HUES6 (cell line): ENCODE data around the gene MED20.

Experiments used
- H3K27ac ChIP-seq: 2 replicates; pipeline ENCODE4 v1.7.0; 2013; ENCODE audit warnings: low read depth, mild to moderate bottlenecking, low read length, inconsistent platforms
- H3K27me3 ChIP-seq: 2 replicates; pipeline ENCODE4 v1.6.1; 2013; ENCODE audit warnings: low read length; ENCODE audit not compliant: control insufficient read depth, insufficient read depth
- H3K36me3 ChIP-seq: 2 replicates; pipeline ENCODE4 v1.6.1; 2013; ENCODE audit warnings: low read length; ENCODE audit not compliant: control insufficient read depth, insufficient read depth
- H3K4me1 ChIP-seq: 2 replicates; pipeline ENCODE4 v1.6.1; 2013; ENCODE audit warnings: low read length; ENCODE audit not compliant: control insufficient read depth, insufficient read depth
- H3K4me3 ChIP-seq: 2 replicates; pipeline ENCODE4 v1.5.1; 2013; ENCODE audit warnings: low read depth, low read length
- H3K9ac ChIP-seq: one replicate; pipeline ENCODE4 v1.6.1; 2013; ENCODE audit warnings: mild to moderate bottlenecking, low read length
- H3K9me3 ChIP-seq: 2 replicates; pipeline ENCODE4 v1.6.1; 2013; ENCODE audit warnings: low read depth, low read length; ENCODE audit not compliant: control insufficient read depth, insufficient read depth

Gene MED20

GRCh38 chr6:41920921-41921711, at the start of gene MED20, which contains the start of gene BYSL:
MED20 (minus strand) TSS chr6:41921139; CDS start chr6:41921018, 121 bp downstream.
BYSL (plus strand) TSS chr6:41921499; CDS start chr6:41921563, 64 bp downstream.
- Histone ChIP-seq H3K27me3 (no peaks in the 10 kb centered on the region), H3K4me1 (peaks cover 12% of the 10 kb centered on the region; the same call in 1 of the 2 replicates), H3K4me3 (peak within 1 kb of the TSS; percentile 75), H3K9me3 (no peaks in the 10 kb centered on the region), H3K36me3 (peaks cover 38% of the 10 kb centered on the region), H3K27ac (peak within 1 kb of the TSS; percentile 82), H3K9ac (peak within 1 kb of the TSS; percentile 86)

- H3K9ac ChIP-seq = no peak overlapping the region
Observed at GRCh38 chr6:41970436-41970846, 49.5 kb upstream of the MED20 start.

GRCh38 chr6:41967312-41968287, 46.7 kb upstream of the MED20 start:
- Histone ChIP-seq H3K4me3 (no peak overlapping the region), H3K27ac (peak overlapping the region; percentile 84; the same call in 1 of the 2 replicates), H3K27me3 (no peaks in the 10 kb centered on the region), H3K36me3 (no peaks in the 10 kb centered on the region), H3K9ac (peak overlapping the region; percentile 54), H3K4me1 (peaks cover 46% of the 10 kb centered on the region), H3K9me3 (no peaks in the 10 kb centered on the region)

More at GRCh38 chr6:41970436-41970846, 49.5 kb upstream of the MED20 start:
- no peaks in the 10 kb centered on the region for H3K36me3 ChIP-seq
- H3K9me3 ChIP-seq = no peaks in the 10 kb centered on the region
- H3K27me3 ChIP-seq = no peaks in the 10 kb centered on the region
- peaks cover 24% of the 10 kb centered on the region for H3K4me1 ChIP-seq
- H3K27ac ChIP-seq = no peak overlapping the region
- H3K4me3 ChIP-seq = no peak overlapping the region

- H3K4me3 ChIP-seq = no peak overlapping the region
- H3K9ac ChIP-seq = peak overlapping the region; percentile 64
- no peaks in the 10 kb centered on the region for H3K9me3 ChIP-seq
- no peaks in the 10 kb centered on the region for H3K27me3 ChIP-seq
- peaks cover 46% of the 10 kb centered on the region for H3K4me1 ChIP-seq
- H3K36me3 ChIP-seq = no peaks in the 10 kb centered on the region
- peak overlapping the region; percentile 84 for H3K27ac ChIP-seq
Observed at GRCh38 chr6:41966961-41967311, 46.0 kb upstream of the MED20 start.

GRCh38 chr6:41966214-41966920, 45.4 kb upstream of the MED20 start:
- H3K9me3 ChIP-seq = no peaks in the 10 kb centered on the region
- H3K27ac ChIP-seq = peak overlapping the region; percentile 84
- H3K4me3 ChIP-seq = no peak overlapping the region
- H3K9ac ChIP-seq = peak overlapping the region; percentile 64
- H3K4me1 ChIP-seq = peaks cover 51% of the 10 kb centered on the region
- no peaks in the 10 kb centered on the region for H3K27me3 ChIP-seq
- H3K36me3 ChIP-seq = no peaks in the 10 kb centered on the region

GRCh38 chr6:41965429-41966213, 44.7 kb upstream of the MED20 start:
- peak overlapping the region; percentile 46 for H3K4me3 ChIP-seq
- peak overlapping the region; percentile 87 for H3K9ac ChIP-seq
- H3K27ac ChIP-seq = peak overlapping the region; percentile 93

GRCh38 chr6:41964201-41964887, 43.4 kb upstream of the MED20 start:
- peak overlapping the region; percentile 61; the same call in 1 of the 2 replicates for H3K27ac ChIP-seq
- H3K4me1 ChIP-seq = peaks cover 51% of the 10 kb centered on the region
- H3K36me3 ChIP-seq = no peaks in the 10 kb centered on the region
- H3K9ac ChIP-seq = peak overlapping the region; percentile 27
- H3K27me3 ChIP-seq = no peaks in the 10 kb centered on the region
- no peaks in the 10 kb centered on the region for H3K9me3 ChIP-seq
- no peak overlapping the region for H3K4me3 ChIP-seq

More at GRCh38 chr6:41965429-41966213, 44.7 kb upstream of the MED20 start:
- Histone ChIP-seq H3K27me3 (no peaks in the 10 kb centered on the region), H3K36me3 (no peaks in the 10 kb centered on the region), H3K4me1 (peaks cover 51% of the 10 kb centered on the region), H3K9me3 (no peaks in the 10 kb centered on the region)

GRCh38 chr6:41963371-41963770, 42.4 kb upstream of the MED20 start:
- Histone ChIP-seq H3K9ac (no peak overlapping the region), H3K27ac (no peak overlapping the region), H3K36me3 (no peaks in the 10 kb centered on the region), H3K4me3 (no peak overlapping the region), H3K27me3 (no peaks in the 10 kb centered on the region), H3K9me3 (no peaks in the 10 kb centered on the region), H3K4me1 (peaks cover 51% of the 10 kb centered on the region)

GRCh38 chr6:41960028-41960427, 39.1 kb upstream of the MED20 start:
- Histone ChIP-seq H3K27me3 (no peaks in the 10 kb centered on the region), H3K4me3 (no peak overlapping the region), H3K9me3 (no peaks in the 10 kb centered on the region), H3K27ac (no peak overlapping the region), H3K9ac (no peak overlapping the region), H3K4me1 (peaks cover 23% of the 10 kb centered on the region), H3K36me3 (no peaks in the 10 kb centered on the region)
